OCI-LY3 (cell line): Measurements from ENCODE around the gene PCNX1.

Experiments
- EZH2phosphoT487 ChIP-seq: fragments of 200-600 bp; shearing (Covaris generic); IDR thresholded peaks from 2 replicates; pipeline ENCODE4 v1.6.1; 2018; ENCODE audit warnings: antibody characterized with exemption, mixed run types, low read depth
- TF ChIP-seq, protein P1 (sequence below): fragments of 200-600, 300-600 bp; sonication (generic); IDR thresholded peaks from 2 replicates; pipeline ENCODE4 v1.5.1; 2014; ENCODE audit warnings: antibody characterized with exemption, low read length, low read depth

DNA sequence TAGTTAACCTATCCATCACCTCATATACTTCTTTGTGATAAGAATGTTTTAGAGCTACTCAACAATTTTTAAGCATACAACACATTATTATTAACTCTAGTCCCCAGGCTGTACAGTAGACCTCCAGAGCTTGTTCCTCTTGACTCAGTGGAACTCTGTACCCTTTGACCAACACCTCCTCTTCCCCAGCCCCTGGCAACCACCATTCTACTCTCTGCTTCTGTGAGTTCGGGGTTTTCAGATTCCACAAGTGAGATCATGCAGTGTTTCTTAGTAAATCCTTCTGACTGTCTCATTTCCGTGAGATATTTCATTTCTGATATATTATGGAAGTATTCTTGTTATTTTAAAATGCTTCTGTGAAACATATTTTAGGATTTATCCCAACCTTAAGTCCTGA is 200.7 kb downstream of the PCNX1 start:
- TF ChIP-seq, protein P1, sequence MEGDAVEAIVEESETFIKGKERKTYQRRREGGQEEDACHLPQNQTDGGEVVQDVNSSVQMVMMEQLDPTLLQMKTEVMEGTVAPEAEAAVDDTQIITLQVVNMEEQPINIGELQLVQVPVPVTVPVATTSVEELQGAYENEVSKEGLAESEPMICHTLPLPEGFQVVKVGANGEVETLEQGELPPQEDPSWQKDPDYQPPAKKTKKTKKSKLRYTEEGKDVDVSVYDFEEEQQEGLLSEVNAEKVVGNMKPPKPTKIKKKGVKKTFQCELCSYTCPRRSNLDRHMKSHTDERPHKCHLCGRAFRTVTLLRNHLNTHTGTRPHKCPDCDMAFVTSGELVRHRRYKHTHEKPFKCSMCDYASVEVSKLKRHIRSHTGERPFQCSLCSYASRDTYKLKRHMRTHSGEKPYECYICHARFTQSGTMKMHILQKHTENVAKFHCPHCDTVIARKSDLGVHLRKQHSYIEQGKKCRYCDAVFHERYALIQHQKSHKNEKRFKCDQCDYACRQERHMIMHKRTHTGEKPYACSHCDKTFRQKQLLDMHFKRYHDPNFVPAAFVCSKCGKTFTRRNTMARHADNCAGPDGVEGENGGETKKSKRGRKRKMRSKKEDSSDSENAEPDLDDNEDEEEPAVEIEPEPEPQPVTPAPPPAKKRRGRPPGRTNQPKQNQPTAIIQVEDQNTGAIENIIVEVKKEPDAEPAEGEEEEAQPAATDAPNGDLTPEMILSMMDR: no peak
- TF ChIP-seq EZH2phosphoT487: no peak
